SK-N-SH treated with all-trans-retinoic acid at 6 μM for 48 hours (cell line): ENCODE data around the gene ZNF205.

Source experiments
- CREB5 ChIP-seq: fragments of 250-450 bp; sonication (Bioruptor Pico); IDR thresholded peaks from 2 replicates; pipeline ENCODE4 v1.5.1; 2020; ENCODE audit warnings: low read depth, mild to moderate bottlenecking, moderate library complexity
- CSDC2 ChIP-seq: fragments of 250-450 bp; sonication (Bioruptor Pico); IDR thresholded peaks from 2 replicates; pipeline ENCODE4 v1.5.0; 2020; ENCODE audit warnings: mild to moderate bottlenecking, moderate library complexity
- CSRNP3 ChIP-seq: fragments of 250-450 bp; sonication (Bioruptor Pico); IDR thresholded peaks from 2 replicates; pipeline ENCODE4 v1.5.1; 2021; ENCODE audit warnings: mild to moderate bottlenecking, moderate library complexity
- PATZ1 ChIP-seq: fragments of 250-450 bp; sonication (Bioruptor Pico); IDR thresholded peaks from 2 replicates; pipeline ENCODE4 v1.8.0; 2020; ENCODE audit warnings: mild to moderate bottlenecking, moderate library complexity, borderline replicate concordance
- PPARA ChIP-seq: fragments of 250-450 bp; sonication (Bioruptor Pico); IDR thresholded peaks from 2 replicates; pipeline ENCODE4 v1.5.0; 2020; ENCODE audit warnings: mild to moderate bottlenecking, borderline replicate concordance
- RARB ChIP-seq: fragments of 250-450 bp; sonication (Bioruptor Pico); IDR thresholded peaks from 2 replicates; pipeline ENCODE4 v1.8.0; 2021; ENCODE audit warnings: mild to moderate bottlenecking, moderate library complexity
- SNAI2 ChIP-seq: fragments of 250-450 bp; sonication (Bioruptor Pico); IDR thresholded peaks from 2 replicates; pipeline ENCODE4 v1.5.0; 2020; ENCODE audit warnings: mild to moderate bottlenecking, moderate library complexity
- TCF4 ChIP-seq: fragments of 250-450 bp; sonication (Bioruptor Pico); IDR thresholded peaks from 2 replicates; pipeline ENCODE4 v1.8.0; 2021; ENCODE audit warnings: mild to moderate bottlenecking, moderate library complexity, borderline replicate concordance
- ZC3H10 ChIP-seq: fragments of 250-450 bp; sonication (Bioruptor Pico); IDR thresholded peaks from 2 replicates; pipeline ENCODE4 v1.5.1; 2021; ENCODE audit warnings: mild to moderate bottlenecking, moderate library complexity
- ZFP3 ChIP-seq: fragments of 250-450 bp; sonication (Bioruptor Pico); IDR thresholded peaks from 2 replicates; pipeline ENCODE4 v1.5.0; 2020; ENCODE audit warnings: mild to moderate bottlenecking, moderate library complexity
- ZNF70 ChIP-seq: fragments of 450-650 bp; formaldehyde crosslinking; IDR thresholded peaks from 2 replicates; pipeline ENCODE4 v1.5.0; 2020; ENCODE audit warnings: mild to moderate bottlenecking, moderate library complexity

GRCh38 chr16:3068487-3068886 lies 43.9 kb upstream of the ZNF205 start:
- TF ChIP-seq CREB5 (CRISPR knock-in tag) = no peak
- TF ChIP-seq ZNF70 (CRISPR knock-in tag) = no peak
- TF ChIP-seq SNAI2 = no peak
- TF ChIP-seq CSRNP3 = no peak
- TF ChIP-seq PATZ1 (CRISPR knock-in tag) = no peak
- no peak for TF ChIP-seq RARB (CRISPR knock-in tag)
- TF ChIP-seq CSDC2 (CRISPR knock-in tag) = no peak
- TF ChIP-seq PPARA (CRISPR knock-in tag) = no peak
- TF ChIP-seq TCF4 (CRISPR knock-in tag) = no peak
- no peak for TF ChIP-seq ZFP3 (CRISPR knock-in tag)
- no peak for TF ChIP-seq ZC3H10 (CRISPR knock-in tag)
